ENCODE measurements around the gene OPTC. TPM values are rescaled to one million over a fixed set of nuclear protein-coding genes. Genes with fewer than 3 reads are reported as not detected.

Gene OPTC
- total and polyA plus RNA-seq, 9 of the 15 experiments (the other 6 are each of a cell fraction or from before 2014, with no cell fraction given) = not detected

- Histone ChIP-seq H3K4me1 (replicated peaks in 1 of 2; ENCODE audit: control insufficient read depth in 2 of 2, insufficient read depth in 2 of 2, low read length in 2 of 2) (no peaks in the 10 kb centered on the region), H3K9me1 (ENCODE audit: control insufficient read depth, insufficient read depth, low read length) (no peaks in the 10 kb centered on the region), H3K4me2 (ENCODE audit: insufficient read depth, low read length) (no peak overlapping the region), H3K4me3 (no peak overlapping the region), H3K27me3 (ENCODE audit: control insufficient read depth in 2 of 2, insufficient read depth in 2 of 2, low read length in 2 of 2) (peaks cover 22 to 64% of the 10 kb centered on the region in 2 experiments), H2AFZ (ENCODE audit: low read depth, low read length) (no peak overlapping the region), H3K9ac (ENCODE audit: insufficient read depth in 1 of 2, low read depth in 2 of 2, low read length in 2 of 2) (no peak overlapping the region), H3K79me2 (ENCODE audit: control insufficient read depth, insufficient read depth, low read length) (no peaks in the 10 kb centered on the region), H3K9me3 (replicated peaks; ENCODE audit: control insufficient read depth, insufficient read depth, low read depth, low read length) (no peaks in the 10 kb centered on the region), H3K36me3 (ENCODE audit: control insufficient read depth, insufficient read depth, low read length) (no peaks in the 10 kb centered on the region), H3K27ac (ENCODE audit: extremely low read depth, low read depth, low read length) (no peak overlapping the region), H4K20me1 (replicated peaks; ENCODE audit: control insufficient read depth, insufficient read depth, low read length) (0 out of 2 replicates have a peak, but pooled peaks cover 6% of the 10 kb centered on the region)
- ATAC-seq (no peak), FAIRE-seq (no peak), DNase-seq (ENCODE audit: extremely low read depth in 1 of 4, low spot score in 3 of 4) (no peak)
- ChIA-PET CTCF (ENCODE audit: low intra/inter-chr PET ratio) (interaction anchor here (1.2 to 6.1 kb wide), 3 partner anchors 168 to 622 kb away, joined by 3 to 65 read pairs (median 8); no protein-coding TSS in a partner anchor), POLR2A (interaction anchor here (0.6 kb wide), 1 partner anchor 176 kb away, joined by 3 read pairs; no protein-coding TSS in a partner anchor)
- in situ Hi-C loops (cut with MboI) (loop anchor here (5.0 kb wide), 1 partner anchor 197 kb away; no protein-coding TSS in a partner anchor), intact Hi-C loops (cut with micrococcal nuclease) (loop anchor here (5.0 kb wide), 1 partner anchor 622 kb away; no protein-coding TSS in a partner anchor)
- no peak for TF ChIP-seq ZNF518B (CRISPR knock-in tag; IDR thresholded peaks at IDR 0.05)
- no peak for TF ChIP-seq SFPQ (IDR thresholded peaks at IDR 0.05; ENCODE audit: low read depth, low read length)
- TF ChIP-seq ZNF174 (CRISPR knock-in tag; IDR thresholded peaks at IDR 0.05) = no peak
- TF ChIP-seq GTF2F1 (IDR thresholded peaks at IDR 0.05; ENCODE audit: low read depth, low read length) = no peak
- BruUV-seq (replicated peaks) = no TSS peak
- 4% methylated on average over 8 of the region's 8 CpGs for WGBS (ENCODE audit: insufficient coverage, low coverage, missing lambda C conversion rate)
These were observed 11.7 kb downstream of the OPTC start for GRCh38 chr1:203505526-203506204.

Data from K562 (cell line).